Upper lobe of right lung (tissue), 1 donor: ENCODE data around the gene GPR39. TPM values are rescaled to one million over a fixed set of nuclear protein-coding genes. Genes with fewer than 3 reads are reported as not detected.
"Not testable (repeated sequence)": the region's sequence is repeated elsewhere in the genome, so short reads cannot be mapped to it uniquely, and the experiment has no call there.

ENCODE experiments used
- ATAC-seq: fragments of 200-7000 bp; cut with Tn5 transposase; one replicate; pipeline ENCODE4 v1.9.1; 2020; ENCODE audit warnings: mild to moderate bottlenecking, moderate library complexity
- DNase-seq: peaks from one replicate; pipeline ENCODE4 v3.0.0-alpha.2; 2020
- H3K27ac ChIP-seq: fragments of 200-600 bp; one replicate; pipeline ENCODE4 v1.8.0; 2022
- H3K27me3 ChIP-seq: fragments of 200-600 bp; one replicate; pipeline ENCODE4 v1.8.0; 2022; ENCODE audit warnings: mild to moderate bottlenecking
- H3K36me3 ChIP-seq: fragments of 200-600 bp; one replicate; pipeline ENCODE4 v1.8.0; 2022
- H3K4me1 ChIP-seq: fragments of 200-600 bp; one replicate; pipeline ENCODE4 v1.8.0; 2022
- H3K4me3 ChIP-seq: fragments of 200-600 bp; one replicate; pipeline ENCODE4 v1.8.0; 2022; ENCODE audit warnings: mild to moderate bottlenecking
- H3K9me3 ChIP-seq: fragments of 200-600 bp; one replicate; pipeline ENCODE4 v1.8.0; 2022
- CTCF ChIP-seq: fragments of 200-600 bp; IDR thresholded peaks from one replicate; pipeline ENCODE4 v1.8.0; 2022; ENCODE audit warnings: antibody characterized with exemption
- intact Hi-C: fragments of 100-400 bp; cut with DNase I; formaldehyde crosslinking; loops from one replicate; pipeline ENCODE4 v1.11.0; 2022
- total RNA-seq: library from RNA; stranded (reverse); fragmentation: NEBNext Ultra II Directional; extraction: Animal tissue kit (Norgen Biotek cat#: 25700); gene quantifications from one replicate; pipeline ENCODE4 v1.2.1, GENCODE V29; 2021
- donor health status: DM: no; HTN: yes; CAD: no; lungs with severe emphysema.

Gene GPR39
- total RNA-seq, 1 donor from 2014 or later, result 13.4 TPM

GRCh38 chr2:132390076-132390475 is 26.5 kb upstream of the GPR39 start:
- ATAC-seq (no peak), DNase-seq (no peak)
- H3K4me3 ChIP-seq, result no peak overlapping the region
- no peak overlapping the region for H3K27ac ChIP-seq
- H3K27me3 ChIP-seq, result no peaks in the 10 kb centered on the region
- H3K4me1 ChIP-seq, result no peaks in the 10 kb centered on the region
- TF ChIP-seq CTCF, result no peak
- H3K36me3 ChIP-seq, result no peaks in the 10 kb centered on the region
- no peaks in the 10 kb centered on the region for H3K9me3 ChIP-seq
- intact Hi-C loops, result no loop called here

GRCh38 chr2:132391378-132391777 is 25.2 kb upstream of the GPR39 start:
- H3K27ac ChIP-seq, result no peak overlapping the region
- no peaks in the 10 kb centered on the region for H3K27me3 ChIP-seq
- no peak overlapping the region for H3K4me3 ChIP-seq
- DNase-seq (no peak), ATAC-seq (no peak)
- no peaks in the 10 kb centered on the region for H3K36me3 ChIP-seq
- TF ChIP-seq CTCF, result no peak
- no peaks in the 10 kb centered on the region for H3K9me3 ChIP-seq
- H3K4me1 ChIP-seq, result no peaks in the 10 kb centered on the region
- intact Hi-C loops, result no loop called here

- H3K4me3 ChIP-seq, result no peak overlapping the region
- no peaks in the 10 kb centered on the region for H3K27me3 ChIP-seq
- H3K36me3 ChIP-seq, result no peaks in the 10 kb centered on the region
- no peaks in the 10 kb centered on the region for H3K9me3 ChIP-seq
- TF ChIP-seq CTCF, result no peak
- no peak for ATAC-seq
- H3K4me1 ChIP-seq, result no peaks in the 10 kb centered on the region
- intact Hi-C loops, result no loop called here
- H3K27ac ChIP-seq, result no peak overlapping the region
- no peak for DNase-seq
Observed at GRCh38 chr2:132392221-132392620, 24.4 kb upstream of the GPR39 start.

GRCh38 chr2:132392879-132393278 is 23.7 kb upstream of the GPR39 start:
- Histone ChIP-seq H3K27me3 (no peaks in the 10 kb centered on the region), H3K4me1 (no peaks in the 10 kb centered on the region), H3K9me3 (no peaks in the 10 kb centered on the region), H3K27ac (no peak overlapping the region), H3K36me3 (no peaks in the 10 kb centered on the region), H3K4me3 (no peak overlapping the region)
- no peak for TF ChIP-seq CTCF
- no peak for ATAC-seq
- DNase-seq, result no peak
- intact Hi-C loops, result no loop called here

- intact Hi-C loops, H3K4me1 ChIP-seq, H3K36me3 ChIP-seq, ATAC-seq, H3K9me3 ChIP-seq, H3K27ac ChIP-seq, H3K27me3 ChIP-seq, DNase-seq, H3K4me3 ChIP-seq: not testable (repeated sequence)
Observed at GRCh38 chr2:132397042-132397441, 19.6 kb upstream of the GPR39 start.

GRCh38 chr2:132400169-132400900 is 16.3 kb upstream of the GPR39 start:
- DNase-seq (no peak), ATAC-seq (no peak)
- H3K27me3 ChIP-seq, result no peaks in the 10 kb centered on the region
- intact Hi-C loops, result no loop called here
- TF ChIP-seq CTCF, result no peak
- no peaks in the 10 kb centered on the region for H3K4me1 ChIP-seq
- H3K9me3 ChIP-seq, result no peaks in the 10 kb centered on the region
- H3K4me3 ChIP-seq, result no peak overlapping the region
- H3K27ac ChIP-seq, result no peak overlapping the region
- no peaks in the 10 kb centered on the region for H3K36me3 ChIP-seq
